Natural killer cell (primary cell): ENCODE measurements around the gene TRIP12. TPM values are rescaled to one million over a fixed set of nuclear protein-coding genes. Genes with fewer than 3 reads are reported as not detected.
A peak's percentile ranks its signal among the peaks of the same experiment; 100 is the strongest.

Source experiments
- ATAC-seq, 3 donors: fragments of 150-1000 bp in 2 of 3; fragments of 200-7000 bp in 1 of 3; cut with Tn5 transposase; 1 replicate in 1 of 3; 2 replicates in 2 of 3; pipeline ENCODE4 v1.10.0; 2021; ENCODE audit warnings: mild to moderate bottlenecking in 2 of 3, moderate library complexity in 2 of 3
- DNase-seq, 2 donors: peaks; one replicate each; pipeline versions ENCODE4 v3.0.0 to v3.0.0-alpha.2; 2013 to 2021; ENCODE audit warnings: mixed read lengths in 1 of 2
- H3K27ac ChIP-seq: one replicate; pipeline ENCODE4 v1.5.1; 2013; ENCODE audit warnings: mild to moderate bottlenecking, low read length
- H3K27me3 ChIP-seq: one replicate; pipeline ENCODE4 v1.6.1; 2013; ENCODE audit warnings: low read length; ENCODE audit not compliant: control insufficient read depth, insufficient read depth
- H3K36me3 ChIP-seq: one replicate; pipeline ENCODE4 v1.6.1; 2013; ENCODE audit warnings: low read length; ENCODE audit not compliant: control insufficient read depth, insufficient read depth
- H3K4me1 ChIP-seq: one replicate; pipeline ENCODE4 v1.6.1; 2013; ENCODE audit warnings: low read length; ENCODE audit not compliant: control insufficient read depth, insufficient read depth
- H3K4me3 ChIP-seq: one replicate; pipeline ENCODE4 v1.5.1; 2013; ENCODE audit warnings: low read length
- H3K9me3 ChIP-seq: one replicate; pipeline ENCODE4 v1.6.1; 2013; ENCODE audit warnings: low read length; ENCODE audit not compliant: control insufficient read depth, insufficient read depth
- H3K27ac Mint-ChIP-seq, 2 donors: one replicate each; pipeline ENCODE4 v1.8.0; 2022; ENCODE audit warnings: mild to moderate bottlenecking in 2 of 2, mixed read lengths in 2 of 2, moderate library complexity in 1 of 2
- H3K27me3 Mint-ChIP-seq, 2 donors: one replicate each; pipeline ENCODE4 v1.8.0; 2022; ENCODE audit warnings: low read depth in 2 of 2, mixed read lengths in 2 of 2
- H3K36me3 Mint-ChIP-seq: one replicate; pipeline ENCODE4 v1.8.0; 2022; ENCODE audit warnings: mixed read lengths
- H3K4me1 Mint-ChIP-seq, 2 donors: one replicate each; pipeline ENCODE4 v1.8.0; 2022; ENCODE audit warnings: mixed read lengths in 2 of 2
- H3K4me3 Mint-ChIP-seq: one replicate; pipeline ENCODE4 v1.8.0; 2022; ENCODE audit warnings: mild to moderate bottlenecking, moderate library complexity, mixed read lengths
- H3K9me3 Mint-ChIP-seq, 2 donors: one replicate each; pipeline ENCODE4 v1.8.0; 2022; ENCODE audit warnings: mixed read lengths in 2 of 2
- WGBS: methylation state at CpG from one replicate; pipeline ENCODE4 v1.1.7; 2013; ENCODE audit warnings: missing lambda C conversion rate; ENCODE audit not compliant: insufficient coverage; 5-methylcytosine and 5-hydroxymethylcytosine counted together
- intact Hi-C: fragments of 100-400 bp; cut with micrococcal nuclease; formaldehyde crosslinking; loops from one replicate; pipeline ENCODE4 v1.14.2; 2022
- total RNA-seq, 4 donors: library from RNA; stranded (reverse); fragments of 120-200 nt in 1 of 4; gene quantifications; one replicate each; pipeline versions ENCODE4 v1.2.3 to v1.2.4, GENCODE V29; 2013 to 2022
- TF ChIP-seq, protein P1 (sequence below): fragments of 200-600 bp; IDR thresholded peaks from one replicate; pipeline ENCODE4 v1.8.0; 2022; ENCODE audit warnings: antibody characterized with exemption

Gene TRIP12
- total RNA-seq, 3 donors from 2014 or later (not counting 1 experiment from before 2014, with no cell fraction given): 295 to 351 (median 325) TPM

DNA sequence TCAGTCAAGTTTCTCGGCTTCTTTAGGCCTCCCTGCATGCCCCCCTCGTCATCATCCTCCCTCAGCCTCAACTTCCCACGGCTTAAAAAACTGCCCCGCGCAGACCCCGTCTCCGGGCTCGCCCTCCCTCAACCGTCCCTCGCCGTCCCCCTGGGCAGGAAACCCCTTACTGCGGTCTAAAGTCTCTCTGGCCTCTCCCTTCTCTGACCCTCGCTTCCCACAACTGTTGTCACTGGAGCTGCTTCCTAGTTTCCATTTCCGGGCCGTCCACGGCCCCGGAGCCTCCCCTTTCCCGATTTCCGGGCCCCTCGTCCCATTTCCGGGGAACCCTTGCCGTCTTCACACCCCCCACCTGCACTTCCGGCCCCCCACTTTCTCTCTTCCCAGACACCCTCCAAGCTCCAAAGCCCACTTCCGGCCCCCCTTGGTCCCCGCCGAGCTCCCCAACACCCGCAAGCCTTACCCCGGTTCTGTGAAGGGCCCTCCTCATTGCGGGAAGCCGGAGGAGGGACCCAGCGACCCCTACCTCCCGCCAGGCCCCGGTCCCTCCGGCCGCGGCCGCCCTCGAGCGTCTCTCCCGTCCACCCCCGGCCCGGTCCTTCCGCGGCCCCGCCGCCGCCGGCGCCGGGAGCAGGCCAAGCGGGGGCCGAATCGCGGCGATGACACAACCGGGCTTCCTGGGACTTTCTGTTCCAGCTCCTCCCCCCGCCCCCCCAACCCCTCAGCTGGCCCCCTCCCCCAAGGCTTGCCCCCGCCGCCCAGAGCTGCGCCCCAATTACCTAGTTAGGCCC is 513 bp downstream of the TRIP12 start:
- TF ChIP-seq, protein P1, sequence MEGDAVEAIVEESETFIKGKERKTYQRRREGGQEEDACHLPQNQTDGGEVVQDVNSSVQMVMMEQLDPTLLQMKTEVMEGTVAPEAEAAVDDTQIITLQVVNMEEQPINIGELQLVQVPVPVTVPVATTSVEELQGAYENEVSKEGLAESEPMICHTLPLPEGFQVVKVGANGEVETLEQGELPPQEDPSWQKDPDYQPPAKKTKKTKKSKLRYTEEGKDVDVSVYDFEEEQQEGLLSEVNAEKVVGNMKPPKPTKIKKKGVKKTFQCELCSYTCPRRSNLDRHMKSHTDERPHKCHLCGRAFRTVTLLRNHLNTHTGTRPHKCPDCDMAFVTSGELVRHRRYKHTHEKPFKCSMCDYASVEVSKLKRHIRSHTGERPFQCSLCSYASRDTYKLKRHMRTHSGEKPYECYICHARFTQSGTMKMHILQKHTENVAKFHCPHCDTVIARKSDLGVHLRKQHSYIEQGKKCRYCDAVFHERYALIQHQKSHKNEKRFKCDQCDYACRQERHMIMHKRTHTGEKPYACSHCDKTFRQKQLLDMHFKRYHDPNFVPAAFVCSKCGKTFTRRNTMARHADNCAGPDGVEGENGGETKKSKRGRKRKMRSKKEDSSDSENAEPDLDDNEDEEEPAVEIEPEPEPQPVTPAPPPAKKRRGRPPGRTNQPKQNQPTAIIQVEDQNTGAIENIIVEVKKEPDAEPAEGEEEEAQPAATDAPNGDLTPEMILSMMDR: no peak
- peaks cover 18% of the 10 kb centered on the region for H3K4me1 ChIP-seq
- intact Hi-C loops: no loop called here
- no peaks in the 10 kb centered on the region for H3K36me3 ChIP-seq
- peak overlapping the region; percentile 98 for H3K27ac ChIP-seq
- Mint-ChIP-seq H3K27ac (peak overlapping the region; percentile 96 to 99), H3K4me1 (peaks cover 41 to 53% of the 10 kb centered on the region in 2 donors), H3K4me3 (peak overlapping the region; percentile 98), H3K36me3 (no peaks in the 10 kb centered on the region), H3K27me3 (no peaks in the 10 kb centered on the region), H3K9me3 (no peaks in the 10 kb centered on the region)
- under 1% methylated on average over 57 of the region's 60 CpGs for WGBS
- DNase-seq (peak; percentile 59 to 84), ATAC-seq (peak; percentile 9 to 24 (median 21))
- peak overlapping the region; percentile 80 for H3K4me3 ChIP-seq
- no peaks in the 10 kb centered on the region for H3K9me3 ChIP-seq
- H3K27me3 ChIP-seq: no peaks in the 10 kb centered on the region

DNA sequence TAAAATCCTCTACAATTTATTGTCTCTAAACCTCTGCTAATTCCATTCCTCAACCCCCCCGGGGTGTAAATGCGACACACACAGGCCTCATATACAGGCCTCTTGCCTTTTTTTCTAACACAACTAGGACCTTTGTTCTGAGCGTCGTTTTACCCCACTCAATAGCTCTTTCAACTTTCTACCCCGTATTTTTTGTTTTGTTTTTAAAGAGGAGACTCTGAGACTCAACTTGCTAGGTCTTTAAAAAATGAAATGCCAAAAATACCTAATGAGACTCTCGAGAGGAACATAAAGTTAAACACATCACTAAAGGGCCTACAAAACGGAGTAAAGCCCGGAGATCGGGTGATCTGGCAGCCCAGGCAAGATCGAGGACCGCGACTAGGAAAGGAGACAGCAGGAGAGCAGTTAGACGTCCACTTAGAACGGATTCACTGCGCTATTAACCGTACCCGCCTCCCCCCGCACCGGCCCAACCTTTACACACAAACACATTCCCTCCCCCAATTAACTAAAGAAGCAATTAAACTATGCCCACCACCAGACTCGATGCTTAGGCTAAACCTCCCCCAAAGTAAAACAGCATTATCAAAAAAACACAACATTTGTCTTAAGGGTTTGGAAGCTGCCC is 1.7 kb downstream of the TRIP12 start:
- H3K9me3 ChIP-seq: no peaks in the 10 kb centered on the region
- Mint-ChIP-seq H3K4me1 (peaks cover 48 to 60% of the 10 kb centered on the region in 2 donors), H3K27me3 (no peaks in the 10 kb centered on the region), H3K27ac (peak overlapping the region; percentile 96 to 99), H3K4me3 (peak overlapping the region; percentile 98), H3K9me3 (no peaks in the 10 kb centered on the region), H3K36me3 (no peaks in the 10 kb centered on the region)
- TF ChIP-seq, protein P1: no peak
- intact Hi-C loops: no loop called here
- WGBS: 4% methylated on average over 19 of the region's 20 CpGs
- H3K4me1 ChIP-seq: peaks cover 21% of the 10 kb centered on the region
- DNase-seq: peak; percentile 37 to 73
- no peaks in the 10 kb centered on the region for H3K27me3 ChIP-seq
- ATAC-seq: peak in 1 of 3 donors; percentile 12
- no peaks in the 10 kb centered on the region for H3K36me3 ChIP-seq
- peak overlapping the region; percentile 98 for H3K27ac ChIP-seq
- H3K4me3 ChIP-seq: peak overlapping the region; percentile 80

DNA sequence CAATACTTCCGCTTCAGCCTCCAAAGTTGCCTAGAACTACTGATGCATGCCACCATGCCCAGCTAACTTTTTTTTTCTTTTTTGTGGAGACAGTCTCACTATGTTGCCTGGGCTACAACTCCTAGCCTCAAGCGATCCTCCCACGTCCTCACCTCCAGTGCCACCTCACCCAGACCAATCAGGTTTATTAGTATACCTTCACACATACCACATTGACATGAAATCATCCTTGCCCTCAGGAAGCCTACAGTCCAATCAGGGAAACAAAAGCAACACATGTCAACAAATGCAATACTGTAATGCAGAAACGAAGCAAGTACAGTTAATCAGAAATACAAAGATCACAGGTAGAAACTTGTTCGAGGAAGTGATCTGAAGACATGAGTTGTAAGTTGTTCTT is 4.0 kb downstream of the TRIP12 start:
- Mint-ChIP-seq H3K27me3 (no peaks in the 10 kb centered on the region), H3K4me3 (no peak overlapping the region)
- peaks cover 28% of the 10 kb centered on the region for H3K4me1 ChIP-seq

More for the DNA sequence above, 4.0 kb downstream of the TRIP12 start:
- peaks cover 63 to 69% of the 10 kb centered on the region in 2 donors for H3K4me1 Mint-ChIP-seq
- peaks cover 3% of the 10 kb centered on the region for H3K36me3 ChIP-seq
- H3K4me3 ChIP-seq: no peak overlapping the region
- no peaks in the 10 kb centered on the region for H3K9me3 Mint-ChIP-seq
- H3K9me3 ChIP-seq: no peaks in the 10 kb centered on the region
- ATAC-seq: no peak
- no peaks in the 10 kb centered on the region for H3K27me3 ChIP-seq
- TF ChIP-seq, protein P1: no peak
- H3K27ac Mint-ChIP-seq: peak overlapping the region; percentile 96 to 99
- DNase-seq: no peak
- 95% methylated on average over 4 of the region's 5 CpGs for WGBS
- no peaks in the 10 kb centered on the region for H3K36me3 Mint-ChIP-seq
- intact Hi-C loops: no loop called here
- no peak overlapping the region for H3K27ac ChIP-seq
